Esophagus squamous epithelium (tissue), 5 donors: ENCODE results near the gene ZNHIT3. TPM values are rescaled to one million over a fixed set of nuclear protein-coding genes. Genes with fewer than 3 reads are reported as not detected.
A peak's percentile ranks its signal among the peaks of the same experiment; 100 is the strongest.
"Not testable (repeated sequence)": the region's sequence is repeated elsewhere in the genome, so short reads cannot be mapped to it uniquely, and the experiment has no call there.

Experiments
- DNase-seq: peaks from one replicate; lab custom pipeline; 2025; lab: John Stamatoyannopoulos, UW
- H3K27ac ChIP-seq, 4 donors: fragments of 200-600 bp; sonication (generic); one replicate each; pipeline ENCODE4 v1.5.1; 2016 to 2019; ENCODE audit warnings: mild to moderate bottlenecking in 1 of 4
- H3K27me3 ChIP-seq, 4 donors: fragments of 200-600 bp; sonication (generic); 1 replicate in 3 of 4; 2 replicates in 1 of 4; pipeline versions ENCODE4 v1.5.1 to v1.6.0; 2017 to 2021; ENCODE audit warnings: antibody characterized with exemption in 1 of 4
- H3K36me3 ChIP-seq, 3 donors: fragments of 200-600 bp; sonication (generic); one replicate each; pipeline ENCODE4 v1.5.1; 2016 to 2019
- H3K4me1 ChIP-seq, 3 donors: fragments of 200-600 bp; sonication (generic); one replicate each; pipeline ENCODE4 v1.5.1; 2017 to 2019
- H3K4me3 ChIP-seq, 4 donors: fragments of 200-600 bp; sonication (generic); 1 replicate in 3 of 4; 2 replicates in 1 of 4; pipeline ENCODE4 v1.5.1; 2016 to 2019; ENCODE audit warnings: mild to moderate bottlenecking in 2 of 4, moderate library complexity in 1 of 4
- H3K9me3 ChIP-seq, 3 donors: fragments of 200-600 bp; sonication (generic); one replicate each; pipeline ENCODE4 v1.5.1; 2016 to 2019
- CTCF ChIP-seq, 6 experiments: fragments of 450-650 bp in 4 of 6; fragments of 200-600 bp in 2 of 6; sonication (generic) in 2 of 6; IDR thresholded peaks; one replicate each; pipeline ENCODE4 v1.5.1; 2016 to 2019; ENCODE audit warnings: antibody characterized with exemption in 6 of 6, mild to moderate bottlenecking in 4 of 6, moderate library complexity in 4 of 6
- POLR2A ChIP-seq, 4 donors: fragments of 450-650 bp; IDR thresholded peaks; one replicate each; pipeline ENCODE4 v1.6.1; 2017; ENCODE audit warnings: antibody characterized with exemption in 4 of 4, mild to moderate bottlenecking in 4 of 4, moderate library complexity in 3 of 4
- WGBS, 2 donors: methylation state at CpG; one replicate each; pipeline ENCODE4 v1.1.5; 2018; 5-methylcytosine and 5-hydroxymethylcytosine counted together
- intact Hi-C: fragments of 100-400 bp; cut with DNase I; formaldehyde crosslinking; loops from one replicate; pipeline ENCODE4 v1.15.0; 2022
- total RNA-seq, 4 donors: library from RNA; depleted of rRNA; stranded (reverse); fragments of >200 nt; gene quantifications; one replicate each; pipeline ENCODE4 v1.1.0, GENCODE V29; 2016
- donor health status: DM: yes; HTN: yes; CAD: no.

The ZNHIT3 gene
- total RNA-seq, 4 donors from 2014 or later, result 13.8 to 38.6 (median 29.2) TPM

GRCh38 chr17:36474571-36474970 lies 11.9 kb upstream of the ZNHIT3 start:
- Histone ChIP-seq H3K36me3 (no peaks in the 10 kb centered on the region), H3K27ac (no peak overlapping the region), H3K4me1 (no peaks in the 10 kb centered on the region), H3K4me3 (no peak overlapping the region), H3K9me3 (no peaks in the 10 kb centered on the region), H3K27me3 (peaks cover 0 to 56% (median 0%) of the 10 kb centered on the region in 4 donors)
- WGBS, 2 donors, result 49 to 64% methylated on average over 2 to 7 of the region's 7 CpGs
- intact Hi-C loops, result loop anchor here (10.0 kb wide), 1 partner anchor 510 kb away; no protein-coding TSS in a partner anchor
- TF ChIP-seq CTCF (IDR thresholded peaks at IDR 0.05), result no peak
- no peak for TF ChIP-seq POLR2A (IDR thresholded peaks at IDR 0.05)
- no peak for DNase-seq

GRCh38 chr17:36475346-36475970 lies 11.0 kb upstream of the ZNHIT3 start:
- no peak for DNase-seq
- H3K9me3 ChIP-seq, result no peaks in the 10 kb centered on the region
- 40% methylated on average over 1 of the region's 4 CpGs; no CpG with 5 or more reads in 1 of the 2 donors for WGBS, 2 donors
- H3K27me3 ChIP-seq, result peaks cover 0 to 47% (median 0%) of the 10 kb centered on the region in 4 donors
- TF ChIP-seq CTCF (IDR thresholded peaks at IDR 0.05) (no peak), POLR2A (IDR thresholded peaks at IDR 0.05) (no peak)
- intact Hi-C loops, result loop anchor here (10.0 kb wide), 1 partner anchor 511 kb away; no protein-coding TSS in a partner anchor
- H3K27ac ChIP-seq, result no peak overlapping the region
- no peaks in the 10 kb centered on the region for H3K4me1 ChIP-seq
- no peaks in the 10 kb centered on the region for H3K36me3 ChIP-seq
- no peak overlapping the region for H3K4me3 ChIP-seq

GRCh38 chr17:36481829-36482228 lies 4.7 kb upstream of the ZNHIT3 start:
- H3K4me3 ChIP-seq, result no peak overlapping the region
- peaks cover 10 to 25% (median 19%) of the 10 kb centered on the region in 3 donors for H3K4me1 ChIP-seq
- no peaks in the 10 kb centered on the region for H3K36me3 ChIP-seq
- TF ChIP-seq POLR2A (IDR thresholded peaks at IDR 0.05) (no peak), CTCF (IDR thresholded peaks at IDR 0.05) (no peak)
- 80 to 87% methylated on average over 7 of the region's 7 CpGs for WGBS, 2 donors
- H3K9me3 ChIP-seq, result no peaks in the 10 kb centered on the region
- H3K27ac ChIP-seq, result no peak overlapping the region
- intact Hi-C loops, result no loop called here
- H3K27me3 ChIP-seq, result peaks cover 0 to 22% (median 0%) of the 10 kb centered on the region in 4 donors
- DNase-seq, result no peak

- DNase-seq, result no peak
- H3K9me3 ChIP-seq, result no peaks in the 10 kb centered on the region
- 23 to 29% methylated on average over 8 to 11 of the region's 79 CpGs for WGBS, 2 donors
- H3K4me1 ChIP-seq, result peaks cover 18 to 35% (median 25%) of the 10 kb centered on the region in 3 donors
- intact Hi-C loops, result no loop called here
- H3K36me3 ChIP-seq, result no peaks in the 10 kb centered on the region
- H3K4me3 ChIP-seq, result peak overlapping the region; percentile 16 to 69 (median 48)
- H3K27ac ChIP-seq, result peak overlapping the region in 1 of 4 donors; percentile 51
- peaks cover 0 to 22% (median 0%) of the 10 kb centered on the region in 4 donors for H3K27me3 ChIP-seq
- TF ChIP-seq CTCF (IDR thresholded peaks at IDR 0.05), result peak; percentile 87 to 95 (median 91)
- no peak for TF ChIP-seq POLR2A (IDR thresholded peaks at IDR 0.05)
These were observed 3.6 kb upstream of the ZNHIT3 start for GRCh38 chr17:36482611-36483504.

- 85 to 89% methylated on average over 7 of the region's 7 CpGs for WGBS, 2 donors
- intact Hi-C loops, DNase-seq: not testable (repeated sequence)
These were observed 2.5 kb upstream of the ZNHIT3 start for GRCh38 chr17:36484021-36484420.

More at GRCh38 chr17:36484021-36484420, 2.5 kb upstream of the ZNHIT3 start:
- Histone ChIP-seq H3K4me1 (peaks cover 18 to 46% (median 29%) of the 10 kb centered on the region in 3 donors), H3K27me3 (peaks cover 0 to 21% (median 0%) of the 10 kb centered on the region in 4 donors)
- not testable (repeated sequence) for H3K9me3 ChIP-seq, H3K27ac ChIP-seq, H3K36me3 ChIP-seq, H3K4me3 ChIP-seq
